ENCODE measurements around the gene NBL1. TPM values are rescaled to one million over a fixed set of nuclear protein-coding genes. Genes with fewer than 3 reads are reported as not detected.

Gene NBL1
- total and polyA plus RNA-seq, 9 donors: 127 to 852 (median 525) TPM

GRCh38 chr1:19640363-19641316 is 3.5 kb upstream of the NBL1 start:
- intact Hi-C loops (cut with DNase I): loop anchor here in 3 of 4 donors (5.0 to 10.0 kb wide), 4 partner anchors 43 to 156 kb away; partner anchors contain the start of gene CAPZB (in 1 of the 3)
- no peak overlapping the region for H3K4me3 ChIP-seq
- peaks cover 9% of the 10 kb centered on the region for H3K4me1 ChIP-seq (ENCODE audit: insufficient read depth)
- no peaks in the 10 kb centered on the region for H3K36me3 ChIP-seq
- no peaks in the 10 kb centered on the region for H3K9me3 ChIP-seq
- no peaks in the 10 kb centered on the region for H3K27me3 ChIP-seq
- no peak for DNase-seq
- 38 to 50% (median 44%) methylated on average over 14 of the region's 14 CpGs for WGBS, 3 donors
- peak overlapping the region in 1 of 2 donors; percentile 14 for H3K27ac ChIP-seq
- no peak for TF ChIP-seq CTCF (IDR thresholded peaks at IDR 0.05)
- no peak for TF ChIP-seq EP300 (IDR thresholded peaks at IDR 0.05)

- intact Hi-C loops (cut with DNase I): loop anchor here in 3 of 4 donors (5.0 to 10.0 kb wide), 4 partner anchors 46 to 158 kb away; partner anchors contain the start of gene CAPZB (in 1 of the 3)
- H3K4me1 ChIP-seq (ENCODE audit: insufficient read depth): peaks cover 18% of the 10 kb centered on the region
- peak overlapping the region; percentile 65 for H3K4me3 ChIP-seq
- H3K27me3 ChIP-seq: no peaks in the 10 kb centered on the region
- TF ChIP-seq CTCF (IDR thresholded peaks at IDR 0.05): no peak
- TF ChIP-seq POLR2A (IDR thresholded peaks at IDR 0.05): no peak
- no peak for TF ChIP-seq EP300 (IDR thresholded peaks at IDR 0.05)
- peak overlapping the region; percentile 90 to 96 for H3K27ac ChIP-seq
- peak in 2 of 5 donors; percentile 56 to 65 for DNase-seq
- no peaks in the 10 kb centered on the region for H3K9me3 ChIP-seq
- 45 to 57% (median 56%) methylated on average over 7 of the region's 7 CpGs for WGBS, 3 donors
- no peaks in the 10 kb centered on the region for H3K36me3 ChIP-seq
These were observed 990 bp upstream of the NBL1 start for GRCh38 chr1:19643121-19643520.

- Histone ChIP-seq H3K36me3 (no peaks in the 10 kb centered on the region), H3K27me3 (no peaks in the 10 kb centered on the region), H3K4me1 (ENCODE audit: insufficient read depth) (peaks cover 25% of the 10 kb centered on the region), H3K4me3 (peak overlapping the region; percentile 65), H3K27ac (peak overlapping the region; percentile 96 to 98), H3K9me3 (no peaks in the 10 kb centered on the region)
- no peak for DNase-seq
- WGBS, 3 donors: 0 to 10% (median 1%) methylated on average over 2 to 51 of the region's 51 CpGs
- TF ChIP-seq EP300 (IDR thresholded peaks at IDR 0.05) (no peak), POLR2A (IDR thresholded peaks at IDR 0.05) (no peak), CTCF (IDR thresholded peaks at IDR 0.05) (no peak)
- intact Hi-C loops (cut with DNase I): loop anchor here in 3 of 4 donors (1.0 to 10.0 kb wide), 6 partner anchors 47 to 254 kb away; partner anchors contain the start of gene CAPZB (in 1 of the 3)
These were observed 227 bp downstream of the NBL1 start for GRCh38 chr1:19644395-19644680.

GRCh38 chr1:19644681-19645410 is 735 bp downstream of the NBL1 start:
- 1% methylated on average over 54 to 71 of the region's 71 CpGs for WGBS, 3 donors
- Histone ChIP-seq H3K9me3 (no peaks in the 10 kb centered on the region), H3K27ac (peak overlapping the region; percentile 96 to 98), H3K4me3 (peak overlapping the region; percentile 65), H3K27me3 (no peaks in the 10 kb centered on the region), H3K4me1 (ENCODE audit: insufficient read depth) (peaks cover 30% of the 10 kb centered on the region), H3K36me3 (no peaks in the 10 kb centered on the region)
- peak; percentile 36 to 67 (median 58) for DNase-seq
- intact Hi-C loops (cut with DNase I): loop anchor here (1.0 to 10.0 kb wide), 9 partner anchors 48 to 254 kb away; partner anchors contain the start of gene CAPZB (in 2 of the 4)
- TF ChIP-seq CTCF (IDR thresholded peaks at IDR 0.05): no peak
- TF ChIP-seq EP300 (IDR thresholded peaks at IDR 0.05): no peak
- peak; percentile 8 for TF ChIP-seq POLR2A (IDR thresholded peaks at IDR 0.05)

Measured in ovary (tissue), 9 donors.